Forelimb muscle (tissue), 1 donor: ENCODE results near the gene CCL15. TPM values are rescaled to one million over a fixed set of nuclear protein-coding genes. Genes with fewer than 3 reads are reported as not detected.

ENCODE experiments used
- polyA plus RNA-seq: library from polyadenylated mRNA; unstranded; fragments of 120-200 nt; gene quantifications from one replicate; pipeline ENCODE4 v1.2.1, GENCODE V29; 2013; ENCODE audit not compliant: insufficient read length

The CCL15 gene
- polyA plus RNA-seq, 1 donor: not detected

Other genes starting within 250 kb of the CCL15 start
- not detected for gene GAS2L2, start 248.3 kb downstream of the CCL15 start, polyA plus RNA-seq
- not detected for gene C17orf50, start 240.7 kb downstream of the CCL15 start, polyA plus RNA-seq
- gene MMP28, start 205.9 kb downstream of the CCL15 start, polyA plus RNA-seq: 3.6 TPM
- gene TAF15, start 192.1 kb downstream of the CCL15 start, polyA plus RNA-seq: 110 TPM
- 0.10 TPM for gene HEATR9, start 132.7 kb downstream of the CCL15 start, polyA plus RNA-seq
- 1.2 TPM for gene CCL5, start 121.2 kb downstream of the CCL15 start, polyA plus RNA-seq
- gene RDM1, start 70.8 kb downstream of the CCL15 start, polyA plus RNA-seq: 0.28 TPM
- gene LYZL6, start 57.8 kb downstream of the CCL15 start, polyA plus RNA-seq: not detected
- 0.39 TPM for gene CCL16, start 20.1 kb downstream of the CCL15 start, polyA plus RNA-seq
- gene CCL14, start 14.8 kb downstream of the CCL15 start, polyA plus RNA-seq: 34.6 TPM
- not detected for gene CCL23, start 16.4 kb upstream of the CCL15 start, polyA plus RNA-seq
- gene CCL18, start 62.7 kb upstream of the CCL15 start, polyA plus RNA-seq: not detected
- gene CCL3, start 88.6 kb upstream of the CCL15 start, polyA plus RNA-seq: 3.1 TPM
- gene CCL4, start 102.3 kb upstream of the CCL15 start, polyA plus RNA-seq: 0.76 TPM
- gene TBC1D3B, start 175.1 kb upstream of the CCL15 start, polyA plus RNA-seq: 14.6 TPM
- 0.43 TPM for gene CCL3L1, start 195.2 kb upstream of the CCL15 start, polyA plus RNA-seq
- gene CCL4L2, start 209.5 kb upstream of the CCL15 start, polyA plus RNA-seq: 0.65 TPM